ENCODE measurements around the gene IFNK.

IFNK gene

DNA sequence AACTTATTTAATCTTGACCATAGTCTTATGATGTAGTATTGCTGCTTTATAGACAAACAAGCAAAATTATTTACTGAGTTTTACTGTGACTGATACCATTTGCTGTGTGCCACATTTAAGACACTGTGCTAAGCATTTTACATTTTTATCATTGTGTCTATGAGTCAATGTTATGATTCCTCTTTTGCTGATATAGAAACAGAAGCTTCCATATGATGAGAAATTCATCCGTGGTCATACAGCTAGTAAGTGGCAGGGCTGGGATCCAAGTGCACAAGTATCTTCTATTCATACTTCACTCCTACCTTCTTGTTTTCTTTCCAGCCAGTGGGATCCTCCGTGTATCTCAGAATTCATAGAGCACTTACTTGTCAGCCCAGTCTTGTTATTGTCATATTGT is 17.1 kb upstream of the IFNK start:
- Histone ChIP-seq H3K9ac (ENCODE audit: low read length in 5 of 5) (no peak overlapping the region), H3K27ac (ENCODE audit: low read depth, low read length) (no peak overlapping the region), H3K27me3 (ENCODE audit: control insufficient read depth in 5 of 5, insufficient read depth in 4 of 5, low read length in 5 of 5) (no peaks in the 10 kb centered on the region), H3K9me3 (ENCODE audit: control insufficient read depth in 5 of 5, low read length in 5 of 5) (no peaks in the 10 kb centered on the region), H3K4me1 (ENCODE audit: control insufficient read depth in 5 of 5, insufficient read depth in 5 of 5, low read length in 5 of 5) (no peaks in the 10 kb centered on the region), H3K36me3 (ENCODE audit: control insufficient read depth in 5 of 5, insufficient read depth in 5 of 5, low read length in 5 of 5) (no peaks in the 10 kb centered on the region), H3K4me3 (ENCODE audit: low read depth in 1 of 5, low read length in 5 of 5) (no peak overlapping the region)

DNA sequence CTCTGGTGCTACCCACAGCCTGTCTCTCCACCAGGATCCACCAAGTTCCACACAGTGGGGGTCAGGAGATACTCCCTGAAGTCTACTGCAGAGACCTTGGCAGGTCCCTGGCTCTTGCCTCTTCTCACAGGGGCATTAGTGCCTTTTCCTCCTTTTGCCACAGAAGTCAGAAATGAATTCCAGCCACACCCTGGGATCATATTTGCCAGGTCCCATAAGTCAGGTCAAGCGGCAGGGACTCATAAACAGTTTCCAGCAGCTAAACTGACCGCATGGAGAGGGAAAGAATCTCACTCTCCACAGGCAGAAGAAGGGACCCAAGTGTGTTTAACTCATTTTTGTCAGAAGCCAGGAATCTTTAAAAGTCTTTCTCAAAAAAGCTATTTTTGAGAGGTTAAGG is 13.3 kb upstream of the IFNK start:
- no peaks in the 10 kb centered on the region for H3K36me3 ChIP-seq (ENCODE audit: control insufficient read depth in 5 of 5, insufficient read depth in 5 of 5, low read length in 5 of 5)
- no peaks in the 10 kb centered on the region for H3K9me3 ChIP-seq (ENCODE audit: control insufficient read depth in 5 of 5, low read length in 5 of 5)
- H3K27me3 ChIP-seq (ENCODE audit: control insufficient read depth in 5 of 5, insufficient read depth in 4 of 5, low read length in 5 of 5): no peaks in the 10 kb centered on the region
- H3K4me3 ChIP-seq (ENCODE audit: low read depth in 1 of 5, low read length in 5 of 5): no peak overlapping the region
- no peak overlapping the region for H3K9ac ChIP-seq (ENCODE audit: low read length in 5 of 5)
- H3K27ac ChIP-seq (ENCODE audit: low read depth, low read length): no peak overlapping the region
- peaks cover 0 to 12% (median 4%) of the 10 kb centered on the region in 5 donors for H3K4me1 ChIP-seq (ENCODE audit: control insufficient read depth in 5 of 5, insufficient read depth in 5 of 5, low read length in 5 of 5)

DNA sequence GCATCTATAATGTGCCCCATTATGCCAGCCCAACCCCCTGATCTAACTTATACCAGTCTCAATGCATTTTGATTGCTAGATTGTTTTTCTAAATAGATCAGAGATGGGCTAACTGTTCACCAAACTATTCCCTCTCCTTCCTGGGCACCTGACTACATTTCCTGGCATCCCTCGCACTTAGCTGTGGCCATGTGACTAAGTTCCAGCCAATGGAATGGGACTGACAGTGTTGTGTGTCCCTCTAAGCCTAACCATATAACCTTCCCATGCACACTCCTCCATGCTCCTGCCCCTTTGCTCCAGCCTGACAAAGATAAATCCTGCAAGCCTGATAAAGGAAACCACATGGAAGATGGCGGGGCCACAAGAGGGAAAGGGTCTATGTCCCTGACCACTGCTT is 12.3 kb upstream of the IFNK start:
- Histone ChIP-seq H3K4me3 (ENCODE audit: low read depth in 1 of 5, low read length in 5 of 5) (no peak overlapping the region), H3K9ac (ENCODE audit: low read length in 5 of 5) (no peak overlapping the region), H3K27ac (ENCODE audit: low read depth, low read length) (no peak overlapping the region), H3K4me1 (ENCODE audit: control insufficient read depth in 5 of 5, insufficient read depth in 5 of 5, low read length in 5 of 5) (peaks cover 0 to 12% (median 4%) of the 10 kb centered on the region in 5 donors), H3K36me3 (ENCODE audit: control insufficient read depth in 5 of 5, insufficient read depth in 5 of 5, low read length in 5 of 5) (no peaks in the 10 kb centered on the region), H3K27me3 (ENCODE audit: control insufficient read depth in 5 of 5, insufficient read depth in 4 of 5, low read length in 5 of 5) (no peaks in the 10 kb centered on the region), H3K9me3 (ENCODE audit: control insufficient read depth in 5 of 5, low read length in 5 of 5) (no peaks in the 10 kb centered on the region)

DNA sequence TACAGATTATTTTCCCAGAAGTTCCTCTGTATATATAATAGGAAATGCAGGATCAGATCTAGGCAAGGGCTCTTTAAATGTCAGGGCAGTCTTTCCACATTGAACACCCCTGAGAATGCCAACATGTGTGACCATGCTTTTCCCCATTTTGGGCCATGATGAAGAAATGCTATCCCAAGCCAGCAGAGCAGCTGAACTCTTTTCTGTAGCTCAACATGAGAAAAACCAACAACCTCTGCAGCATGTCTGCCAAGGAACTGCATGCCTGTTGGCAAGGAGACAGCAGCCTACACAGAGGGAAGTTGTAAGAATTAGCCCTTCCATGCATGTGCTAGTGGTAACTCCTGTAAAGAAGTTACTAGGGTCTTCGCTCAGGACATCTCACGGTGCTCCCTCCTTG is 9.5 kb upstream of the IFNK start:
- Histone ChIP-seq H3K4me3 (ENCODE audit: low read depth in 1 of 5, low read length in 5 of 5) (no peak overlapping the region), H3K9me3 (ENCODE audit: control insufficient read depth in 5 of 5, low read length in 5 of 5) (no peaks in the 10 kb centered on the region), H3K27ac (ENCODE audit: low read depth, low read length) (no peak overlapping the region), H3K27me3 (ENCODE audit: control insufficient read depth in 5 of 5, insufficient read depth in 4 of 5, low read length in 5 of 5) (no peaks in the 10 kb centered on the region), H3K36me3 (ENCODE audit: control insufficient read depth in 5 of 5, insufficient read depth in 5 of 5, low read length in 5 of 5) (no peaks in the 10 kb centered on the region), H3K9ac (ENCODE audit: low read length in 5 of 5) (no peak overlapping the region), H3K4me1 (ENCODE audit: control insufficient read depth in 5 of 5, insufficient read depth in 5 of 5, low read length in 5 of 5) (peaks cover 0 to 12% (median 4%) of the 10 kb centered on the region in 5 donors)

DNA sequence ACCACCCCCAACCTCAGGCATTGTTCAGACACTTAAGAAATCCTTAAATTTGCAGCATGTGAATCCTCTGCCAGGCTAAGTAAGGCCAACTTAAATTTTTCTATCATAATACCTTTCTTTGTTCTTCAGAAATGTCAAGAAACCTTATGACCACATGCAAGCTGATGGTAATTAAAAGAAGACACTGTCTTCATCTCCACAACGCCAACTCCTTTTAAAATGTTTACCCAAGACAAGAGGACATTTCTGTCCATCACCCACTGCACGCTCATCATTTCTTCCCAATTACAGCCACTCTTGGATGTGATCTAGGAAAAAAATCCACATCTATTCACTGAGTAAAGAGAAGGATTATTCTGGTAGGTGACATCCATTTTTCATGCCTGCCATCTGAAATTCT is 6.1 kb upstream of the IFNK start:
- no peaks in the 10 kb centered on the region for H3K36me3 ChIP-seq (ENCODE audit: control insufficient read depth in 5 of 5, insufficient read depth in 5 of 5, low read length in 5 of 5)
- no peak overlapping the region for H3K4me3 ChIP-seq (ENCODE audit: low read depth in 1 of 5, low read length in 5 of 5)
- no peaks in the 10 kb centered on the region for H3K9me3 ChIP-seq (ENCODE audit: control insufficient read depth in 5 of 5, low read length in 5 of 5)
- peaks cover 0 to 12% (median 4%) of the 10 kb centered on the region in 5 donors for H3K4me1 ChIP-seq (ENCODE audit: control insufficient read depth in 5 of 5, insufficient read depth in 5 of 5, low read length in 5 of 5)
- no peak overlapping the region for H3K9ac ChIP-seq (ENCODE audit: low read length in 5 of 5)
- H3K27ac ChIP-seq (ENCODE audit: low read depth, low read length): no peak overlapping the region
- no peaks in the 10 kb centered on the region for H3K27me3 ChIP-seq (ENCODE audit: control insufficient read depth in 5 of 5, insufficient read depth in 4 of 5, low read length in 5 of 5)

DNA sequence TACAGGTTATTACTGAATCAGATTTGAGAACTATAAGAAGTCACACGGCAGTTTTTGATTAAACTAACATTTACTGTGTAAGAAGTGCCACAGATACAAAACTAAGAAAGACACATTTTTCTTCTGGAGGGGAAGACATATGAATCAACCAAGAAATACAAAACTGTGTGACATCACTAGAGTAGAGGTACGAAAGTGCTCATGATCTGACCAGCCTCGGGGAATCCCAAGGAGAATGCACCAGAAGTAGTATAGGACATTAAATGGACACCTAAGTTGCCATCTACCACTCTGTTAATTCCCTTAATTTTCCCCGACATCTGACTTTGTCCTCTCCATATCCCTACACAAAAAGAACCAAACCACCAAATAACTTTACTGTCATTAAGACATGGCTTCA is 5.3 kb upstream of the IFNK start:
- Histone ChIP-seq H3K36me3 (ENCODE audit: control insufficient read depth in 5 of 5, insufficient read depth in 5 of 5, low read length in 5 of 5) (no peaks in the 10 kb centered on the region), H3K27me3 (ENCODE audit: control insufficient read depth in 5 of 5, insufficient read depth in 4 of 5, low read length in 5 of 5) (no peaks in the 10 kb centered on the region), H3K27ac (ENCODE audit: low read depth, low read length) (no peak overlapping the region), H3K4me1 (ENCODE audit: control insufficient read depth in 5 of 5, insufficient read depth in 5 of 5, low read length in 5 of 5) (peaks cover 0 to 12% (median 4%) of the 10 kb centered on the region in 5 donors), H3K9ac (ENCODE audit: low read length in 5 of 5) (no peak overlapping the region), H3K4me3 (ENCODE audit: low read depth in 1 of 5, low read length in 5 of 5) (no peak overlapping the region), H3K9me3 (ENCODE audit: control insufficient read depth in 5 of 5, low read length in 5 of 5) (no peaks in the 10 kb centered on the region)

DNA sequence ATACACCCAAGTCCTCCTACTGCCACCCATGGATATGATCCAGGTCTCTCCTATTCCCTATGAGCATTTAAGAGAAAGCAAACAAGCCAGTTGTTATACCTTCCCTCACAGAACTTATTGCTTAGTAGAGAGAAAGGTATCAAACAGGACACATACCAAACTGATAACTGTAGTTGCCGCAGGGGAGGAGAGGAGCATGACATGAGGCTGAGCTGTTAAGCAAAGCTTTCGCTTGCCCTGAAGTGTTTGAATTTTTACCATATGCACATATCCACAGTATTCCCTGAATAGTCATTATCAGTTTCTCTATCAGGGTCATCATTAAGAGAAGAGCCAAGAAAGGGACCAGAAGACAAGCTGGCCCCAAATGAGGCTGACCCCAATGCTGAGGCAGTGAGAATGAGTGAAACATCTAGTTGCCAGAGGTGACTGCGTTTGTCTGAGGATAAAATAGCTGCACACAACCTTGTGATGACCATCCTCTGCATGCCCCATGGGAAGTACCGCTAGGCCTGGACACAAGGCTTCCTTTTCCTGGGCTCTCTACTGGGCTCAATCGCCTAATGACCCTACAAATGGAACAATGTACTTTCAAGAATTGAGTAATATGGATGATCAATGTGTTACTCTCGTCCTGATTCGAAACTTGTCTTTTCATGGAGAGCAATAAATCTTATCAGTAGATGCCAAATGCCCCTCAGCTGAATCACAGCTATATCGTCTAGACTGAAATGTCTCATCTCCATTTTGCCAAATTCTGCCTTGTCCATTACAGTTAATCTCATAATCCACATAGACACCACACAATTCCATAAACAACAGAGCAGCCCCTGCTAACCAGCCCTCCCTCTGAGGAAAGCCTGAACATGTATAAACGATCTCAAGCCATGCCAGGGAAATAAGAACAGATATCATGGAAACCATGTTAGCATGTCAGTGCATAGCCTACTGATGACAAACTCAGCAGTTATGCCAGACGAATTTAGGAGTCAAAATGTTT is 4.3 kb upstream of the IFNK start:
- Histone ChIP-seq H3K4me1 (ENCODE audit: control insufficient read depth in 5 of 5, insufficient read depth in 5 of 5, low read length in 5 of 5) (peaks cover 0 to 2% (median under 1%) of the 10 kb centered on the region in 5 donors), H3K4me3 (ENCODE audit: low read depth in 1 of 5, low read length in 5 of 5) (no peak overlapping the region), H3K9me3 (ENCODE audit: control insufficient read depth in 5 of 5, low read length in 5 of 5) (no peaks in the 10 kb centered on the region), H3K27me3 (ENCODE audit: control insufficient read depth in 5 of 5, insufficient read depth in 4 of 5, low read length in 5 of 5) (no peaks in the 10 kb centered on the region), H3K36me3 (ENCODE audit: control insufficient read depth in 5 of 5, insufficient read depth in 5 of 5, low read length in 5 of 5) (no peaks in the 10 kb centered on the region), H3K9ac (ENCODE audit: low read length in 5 of 5) (no peak overlapping the region), H3K27ac (ENCODE audit: low read depth, low read length) (no peak overlapping the region)

DNA sequence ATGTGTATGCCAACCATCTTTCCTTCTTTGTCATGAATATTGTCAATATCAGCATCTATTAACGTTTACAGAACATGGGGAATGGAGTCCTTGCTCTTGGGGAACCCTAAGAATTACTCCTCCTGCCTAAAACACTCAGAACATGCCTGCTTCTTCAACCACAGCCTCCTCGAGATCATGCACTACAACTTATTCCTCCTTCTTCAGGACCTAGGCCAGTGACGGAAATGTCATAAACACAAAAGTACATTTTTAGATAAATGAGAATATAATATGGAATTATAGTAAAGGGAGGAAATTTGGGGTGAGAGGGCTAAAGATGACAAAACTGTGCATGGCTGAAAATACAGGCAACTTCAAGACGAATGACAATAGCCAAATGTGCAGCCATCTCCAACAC is 3.1 kb upstream of the IFNK start:
- H3K4me3 ChIP-seq (ENCODE audit: low read depth in 1 of 5, low read length in 5 of 5): no peak overlapping the region
- no peaks in the 10 kb centered on the region for H3K36me3 ChIP-seq (ENCODE audit: control insufficient read depth in 5 of 5, insufficient read depth in 5 of 5, low read length in 5 of 5)
- H3K27ac ChIP-seq (ENCODE audit: low read depth, low read length): no peak overlapping the region
- no peaks in the 10 kb centered on the region for H3K27me3 ChIP-seq (ENCODE audit: control insufficient read depth in 5 of 5, insufficient read depth in 4 of 5, low read length in 5 of 5)
- H3K9ac ChIP-seq (ENCODE audit: low read length in 5 of 5): no peak overlapping the region
- H3K4me1 ChIP-seq (ENCODE audit: control insufficient read depth in 5 of 5, insufficient read depth in 5 of 5, low read length in 5 of 5): no peaks in the 10 kb centered on the region
- no peaks in the 10 kb centered on the region for H3K9me3 ChIP-seq (ENCODE audit: control insufficient read depth in 5 of 5, low read length in 5 of 5)

DNA sequence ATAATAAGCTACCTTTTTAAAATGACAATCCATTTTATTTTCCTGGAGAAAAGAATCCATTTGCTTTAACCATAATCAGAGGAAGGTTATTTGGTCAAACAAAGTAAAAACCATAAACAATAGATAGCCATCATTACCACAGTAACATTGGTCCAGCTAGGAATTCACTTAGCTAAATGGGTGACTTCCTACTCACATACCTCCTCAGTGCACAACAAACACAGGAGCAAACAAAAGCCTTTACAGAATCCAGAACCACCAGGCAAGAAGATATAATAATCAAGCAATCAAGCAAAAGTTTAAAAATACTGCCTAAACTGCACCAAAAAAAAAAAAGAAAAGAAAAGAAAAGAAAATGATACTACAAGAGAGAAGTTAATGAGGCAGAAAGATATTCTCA is 949 bp upstream of the IFNK start:
- H3K9ac ChIP-seq (ENCODE audit: low read length in 5 of 5): no peak overlapping the region
- no peak overlapping the region for H3K4me3 ChIP-seq (ENCODE audit: low read depth in 1 of 5, low read length in 5 of 5)
- no peaks in the 10 kb centered on the region for H3K36me3 ChIP-seq (ENCODE audit: control insufficient read depth in 5 of 5, insufficient read depth in 5 of 5, low read length in 5 of 5)
- no peaks in the 10 kb centered on the region for H3K27me3 ChIP-seq (ENCODE audit: control insufficient read depth in 5 of 5, insufficient read depth in 4 of 5, low read length in 5 of 5)
- no peak overlapping the region for H3K27ac ChIP-seq (ENCODE audit: low read depth, low read length)
- no peaks in the 10 kb centered on the region for H3K9me3 ChIP-seq (ENCODE audit: control insufficient read depth in 5 of 5, low read length in 5 of 5)
- peaks cover 0 to 12% (median 8%) of the 10 kb centered on the region in 5 donors for H3K4me1 ChIP-seq (ENCODE audit: control insufficient read depth in 5 of 5, insufficient read depth in 5 of 5, low read length in 5 of 5)

DNA sequence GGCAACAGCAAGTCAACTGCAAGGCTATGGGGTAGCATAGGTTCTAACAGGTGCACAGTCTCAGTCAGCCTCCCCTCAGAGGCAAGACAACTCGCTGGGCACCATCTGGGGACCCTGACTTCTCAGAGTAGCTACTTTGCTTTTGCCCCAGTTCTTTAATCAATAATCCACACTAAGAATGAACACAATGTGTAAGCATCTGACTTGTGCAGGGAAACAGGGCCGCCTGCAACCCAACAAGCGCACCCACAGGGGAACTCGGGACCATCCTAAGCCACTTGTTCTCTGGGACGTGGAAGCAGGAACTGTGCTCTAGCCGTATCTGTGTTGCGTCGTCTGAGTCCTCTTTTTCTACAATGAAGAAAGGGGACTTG is 3.6 kb downstream of the IFNK start:
- H3K9me3 ChIP-seq (ENCODE audit: control insufficient read depth in 5 of 5, low read length in 5 of 5): no peaks in the 10 kb centered on the region
- no peaks in the 10 kb centered on the region for H3K27me3 ChIP-seq (ENCODE audit: control insufficient read depth in 5 of 5, insufficient read depth in 4 of 5, low read length in 5 of 5)
- peaks cover 0 to 23% (median 16%) of the 10 kb centered on the region in 5 donors for H3K4me1 ChIP-seq (ENCODE audit: control insufficient read depth in 5 of 5, insufficient read depth in 5 of 5, low read length in 5 of 5)
- H3K36me3 ChIP-seq (ENCODE audit: control insufficient read depth in 5 of 5, insufficient read depth in 5 of 5, low read length in 5 of 5): no peaks in the 10 kb centered on the region
- peak overlapping the region; percentile 82 for H3K27ac ChIP-seq (ENCODE audit: low read depth, low read length)
- peak overlapping the region; percentile 72 to 88 (median 80) for H3K4me3 ChIP-seq (ENCODE audit: low read depth in 1 of 5, low read length in 5 of 5)
- peak overlapping the region in 4 of 5 donors; percentile 81 to 93 (median 86) for H3K9ac ChIP-seq (ENCODE audit: low read length in 5 of 5)

Measured in subcutaneous abdominal adipose tissue (tissue), 5 donors.